ENCODE results near the gene PTPRU. TPM values are rescaled to one million over a fixed set of nuclear protein-coding genes. Genes with fewer than 3 reads are reported as not detected.

The PTPRU gene
- total RNA-seq, 2 experiments from 2014 or later: 0.16 to 0.56 TPM

DNA sequence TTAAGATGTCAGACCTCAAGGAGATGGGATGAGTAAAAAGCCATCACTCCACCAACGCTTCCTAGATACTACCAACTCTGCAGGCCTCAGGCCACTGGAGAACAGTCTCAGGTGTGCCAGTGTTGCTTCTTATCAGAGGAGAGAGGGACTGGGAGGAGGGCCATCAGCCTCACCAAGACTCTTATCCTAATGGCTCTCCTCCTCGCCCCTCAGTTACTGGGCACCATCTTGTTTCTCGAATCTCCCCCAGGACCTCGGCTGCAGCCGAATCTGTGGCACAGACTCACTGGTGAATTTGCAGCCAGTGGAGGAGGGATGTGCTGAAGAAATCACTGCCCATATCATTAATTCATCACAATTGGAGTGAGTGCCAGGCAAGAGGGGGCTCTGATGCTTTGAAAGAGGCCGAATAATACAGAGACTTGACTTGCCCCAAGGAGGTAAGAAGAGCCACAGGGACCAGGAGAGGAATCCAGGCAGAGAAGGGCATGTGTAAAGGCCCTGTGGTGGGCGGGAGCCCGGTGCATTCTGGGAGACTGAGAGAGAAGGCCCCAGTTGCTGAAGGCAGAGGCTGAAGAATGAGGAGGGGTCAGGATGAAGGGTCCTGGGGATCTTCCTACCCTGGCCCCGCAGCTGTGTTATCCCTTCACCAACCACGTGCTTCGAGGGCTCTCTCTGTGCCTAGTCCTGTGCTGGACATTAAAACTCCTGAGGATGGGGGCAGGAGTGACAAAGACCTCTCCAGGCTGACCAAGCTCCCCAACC, 129.8 kb downstream of the PTPRU start:
- H3K36me3 Mint-ChIP-seq (ENCODE audit: low read depth): no peaks in the 10 kb centered on the region
- H3K4me3 Mint-ChIP-seq: no peak overlapping the region
- ATAC-seq (ENCODE audit: poor library complexity): no peak
- Histone ChIP-seq H3K27me3 (ENCODE audit: control insufficient read depth in 1 of 2, insufficient read depth in 2 of 2, low read length in 2 of 2) (peaks cover 4 to 7% of the 10 kb centered on the region in 2 experiments), H3K36me3 (ENCODE audit: insufficient read depth, low read length) (no peaks in the 10 kb centered on the region), H3K4me3 (ENCODE audit: low read length) (no peak overlapping the region), H3K4me1 (ENCODE audit: insufficient read depth, low read length) (no peaks in the 10 kb centered on the region), H3K27ac (ENCODE audit: low read depth in 1 of 2, low read length in 2 of 2) (no peak overlapping the region), H3K9me3 (ENCODE audit: control insufficient read depth in 1 of 2, insufficient read depth in 1 of 2, low read length in 2 of 2) (peaks cover 0 to 5% of the 10 kb centered on the region in 2 experiments)
- peaks cover 48% of the 10 kb centered on the region for H3K27me3 Mint-ChIP-seq
- DNase-seq: no peak
- ChIA-PET CTCF (no interaction called here), POLR2A (no interaction called here)
- intact Hi-C loops (cut with DNase I, micrococcal nuclease): no loop called here
- H3K4me1 Mint-ChIP-seq (ENCODE audit: low read depth): no peaks in the 10 kb centered on the region
- no peaks in the 10 kb centered on the region for H3K9me3 Mint-ChIP-seq
- TF ChIP-seq, protein P1, sequence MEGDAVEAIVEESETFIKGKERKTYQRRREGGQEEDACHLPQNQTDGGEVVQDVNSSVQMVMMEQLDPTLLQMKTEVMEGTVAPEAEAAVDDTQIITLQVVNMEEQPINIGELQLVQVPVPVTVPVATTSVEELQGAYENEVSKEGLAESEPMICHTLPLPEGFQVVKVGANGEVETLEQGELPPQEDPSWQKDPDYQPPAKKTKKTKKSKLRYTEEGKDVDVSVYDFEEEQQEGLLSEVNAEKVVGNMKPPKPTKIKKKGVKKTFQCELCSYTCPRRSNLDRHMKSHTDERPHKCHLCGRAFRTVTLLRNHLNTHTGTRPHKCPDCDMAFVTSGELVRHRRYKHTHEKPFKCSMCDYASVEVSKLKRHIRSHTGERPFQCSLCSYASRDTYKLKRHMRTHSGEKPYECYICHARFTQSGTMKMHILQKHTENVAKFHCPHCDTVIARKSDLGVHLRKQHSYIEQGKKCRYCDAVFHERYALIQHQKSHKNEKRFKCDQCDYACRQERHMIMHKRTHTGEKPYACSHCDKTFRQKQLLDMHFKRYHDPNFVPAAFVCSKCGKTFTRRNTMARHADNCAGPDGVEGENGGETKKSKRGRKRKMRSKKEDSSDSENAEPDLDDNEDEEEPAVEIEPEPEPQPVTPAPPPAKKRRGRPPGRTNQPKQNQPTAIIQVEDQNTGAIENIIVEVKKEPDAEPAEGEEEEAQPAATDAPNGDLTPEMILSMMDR (IDR thresholded peaks at IDR 0.05): no peak
- no peak overlapping the region for H3K27ac Mint-ChIP-seq

DNA sequence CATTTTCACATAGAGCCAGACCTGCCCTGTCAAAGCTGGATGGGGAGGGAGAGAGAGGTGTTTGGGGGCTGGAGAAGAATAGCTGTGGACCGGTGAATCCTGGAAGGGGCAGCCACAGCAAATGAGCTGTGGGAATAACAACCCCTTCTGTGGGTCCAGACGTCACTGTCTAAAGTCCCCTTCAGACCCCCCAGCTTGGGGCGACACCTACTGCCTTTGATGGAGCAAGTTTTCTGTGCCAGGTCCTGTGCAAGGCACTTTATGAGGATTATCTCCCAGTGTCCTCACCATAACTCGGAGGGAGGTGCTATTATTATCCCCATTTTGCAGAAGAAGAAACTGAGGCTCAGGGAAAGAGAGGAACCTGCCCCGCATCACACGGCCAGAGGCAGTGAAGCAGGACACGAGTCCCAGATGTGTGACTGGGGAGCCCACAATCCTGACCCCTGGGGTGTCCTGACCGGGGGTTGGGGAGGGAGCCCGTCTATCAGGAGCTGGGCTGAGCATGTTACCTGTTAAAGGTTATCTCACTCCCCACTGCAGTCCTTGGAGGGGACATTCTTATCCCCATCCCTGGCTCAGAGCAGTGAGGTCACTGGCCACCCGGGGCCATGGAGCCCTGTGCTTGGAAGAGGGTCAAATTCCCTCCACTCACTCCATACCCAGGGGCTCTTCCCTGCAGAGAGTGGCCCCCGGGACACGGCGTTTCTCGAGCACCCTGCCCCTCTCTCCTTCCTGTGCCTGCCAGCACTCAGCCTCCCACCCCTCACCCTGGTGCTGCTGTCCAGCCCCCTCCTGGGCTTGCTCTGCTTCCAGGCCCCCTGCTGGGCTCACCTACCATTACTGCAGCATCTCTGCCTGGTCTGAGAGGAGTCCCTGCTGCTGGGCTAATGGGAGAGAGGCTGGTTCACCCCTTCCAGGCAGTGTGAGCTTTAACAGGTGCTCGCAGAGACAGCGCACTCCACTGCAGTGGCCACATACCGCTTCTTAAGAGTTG, 132.9 kb downstream of the PTPRU start:
- Mint-ChIP-seq H3K27ac (no peak overlapping the region), H3K36me3 (ENCODE audit: low read depth) (no peaks in the 10 kb centered on the region), H3K4me1 (ENCODE audit: low read depth) (no peaks in the 10 kb centered on the region), H3K4me3 (no peak overlapping the region), H3K9me3 (no peaks in the 10 kb centered on the region), H3K27me3 (peaks cover 61% of the 10 kb centered on the region)
- H3K4me3 ChIP-seq (ENCODE audit: low read length): no peak overlapping the region
- intact Hi-C loops (cut with DNase I, micrococcal nuclease): no loop called here
- H3K4me1 ChIP-seq (ENCODE audit: insufficient read depth, low read length): no peaks in the 10 kb centered on the region
- peaks cover 0 to 5% of the 10 kb centered on the region in 2 experiments for H3K9me3 ChIP-seq (ENCODE audit: control insufficient read depth in 1 of 2, insufficient read depth in 1 of 2, low read length in 2 of 2)
- ATAC-seq (ENCODE audit: poor library complexity) (no peak), DNase-seq (no peak)
- H3K36me3 ChIP-seq (ENCODE audit: insufficient read depth, low read length): no peaks in the 10 kb centered on the region
- TF ChIP-seq, protein P1 (IDR thresholded peaks at IDR 0.05): no peak
- no peak overlapping the region for H3K27ac ChIP-seq (ENCODE audit: low read depth in 1 of 2, low read length in 2 of 2)
- ChIA-PET POLR2A (no interaction called here), CTCF (no interaction called here)
- H3K27me3 ChIP-seq (ENCODE audit: control insufficient read depth in 1 of 2, insufficient read depth in 2 of 2, low read length in 2 of 2): peaks cover 0 to 7% of the 10 kb centered on the region in 2 experiments

DNA sequence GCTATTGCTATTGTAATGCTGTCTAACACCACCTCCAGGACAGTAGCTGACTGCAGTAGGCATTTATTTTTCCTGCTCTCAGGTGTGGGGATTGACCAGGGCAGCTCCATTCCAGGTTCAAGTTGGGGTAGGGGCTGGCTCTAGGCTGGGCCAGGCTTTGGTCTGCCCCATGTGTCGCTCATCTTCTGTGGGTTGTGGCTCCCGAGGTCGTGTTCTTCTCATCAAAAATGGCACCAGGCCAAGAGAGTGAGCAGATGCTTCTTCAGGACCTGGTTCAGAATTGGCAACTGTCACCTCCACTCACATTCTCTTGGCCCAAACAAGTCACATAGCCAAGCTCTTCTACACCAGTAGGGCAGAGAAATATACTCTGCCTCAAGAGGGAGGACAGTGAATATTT, 133.7 kb downstream of the PTPRU start:
- Mint-ChIP-seq H3K4me1 (ENCODE audit: low read depth) (no peaks in the 10 kb centered on the region), H3K27ac (no peak overlapping the region), H3K4me3 (no peak overlapping the region), H3K27me3 (peaks cover 63% of the 10 kb centered on the region), H3K9me3 (no peaks in the 10 kb centered on the region), H3K36me3 (ENCODE audit: low read depth) (no peaks in the 10 kb centered on the region)
- ChIA-PET POLR2A (no interaction called here), CTCF (no interaction called here)
- H3K4me3 ChIP-seq (ENCODE audit: low read length): no peak overlapping the region
- H3K27ac ChIP-seq (ENCODE audit: low read depth in 1 of 2, low read length in 2 of 2): no peak overlapping the region
- DNase-seq (no peak), ATAC-seq (ENCODE audit: poor library complexity) (no peak)
- peaks cover 0 to 7% of the 10 kb centered on the region in 2 experiments for H3K27me3 ChIP-seq (ENCODE audit: control insufficient read depth in 1 of 2, insufficient read depth in 2 of 2, low read length in 2 of 2)
- TF ChIP-seq, protein P1 (IDR thresholded peaks at IDR 0.05): no peak
- H3K4me1 ChIP-seq (ENCODE audit: insufficient read depth, low read length): no peaks in the 10 kb centered on the region
- intact Hi-C loops (cut with DNase I, micrococcal nuclease): no loop called here
- no peaks in the 10 kb centered on the region for H3K36me3 ChIP-seq (ENCODE audit: insufficient read depth, low read length)
- H3K9me3 ChIP-seq (ENCODE audit: control insufficient read depth in 1 of 2, insufficient read depth in 1 of 2, low read length in 2 of 2): peaks cover 0 to 5% of the 10 kb centered on the region in 2 experiments

All from CD4-positive, alpha-beta T cell (primary cell).